HFFc6 (cell line): ENCODE results near the gene UBE2N. TPM values are rescaled to one million over a fixed set of nuclear protein-coding genes. Genes with fewer than 3 reads are reported as not detected.

Experiments used
- DNase-seq: peaks from one replicate; pipeline ENCODE4 v3.0.0-alpha.2; 2018
- H3K27ac Mint-ChIP-seq: 2 replicates; pipeline ENCODE4 v1.8.0; 2020; ENCODE audit warnings: mild to moderate bottlenecking, mixed read lengths
- H3K27me3 Mint-ChIP-seq: 2 replicates; pipeline ENCODE4 v1.8.0; 2021; ENCODE audit warnings: mild to moderate bottlenecking, moderate library complexity, mixed read lengths; ENCODE audit not compliant: insufficient read depth
- H3K36me3 Mint-ChIP-seq: 2 replicates; pipeline ENCODE4 v1.8.0; 2021; ENCODE audit warnings: low read depth, mixed read lengths
- H3K4me1 Mint-ChIP-seq: 2 replicates; pipeline ENCODE4 v1.8.0; 2020; ENCODE audit warnings: low read depth, mixed read lengths
- H3K4me3 Mint-ChIP-seq: 2 replicates; pipeline ENCODE4 v1.8.0; 2020; ENCODE audit warnings: mild to moderate bottlenecking, moderate library complexity, mixed read lengths
- H3K9me3 Mint-ChIP-seq: 2 replicates; pipeline ENCODE4 v1.8.0; 2020; ENCODE audit warnings: mild to moderate bottlenecking, mixed read lengths
- long read RNA-seq: library from polyadenylated mRNA; unstranded; transcript quantifications from one replicate; pipeline ENCODE4 v2.0.0, GENCODE V29; 2019
- total RNA-seq, 6 experiments: library from RNA; stranded (reverse); fragmentation: NEBNext Ultra II Directional; extraction: Animal tissue kit (Norgen Biotek cat#: 25700); gene quantifications; 2 replicates in 1 of 6; 3 replicates in 5 of 6; pipeline ENCODE4 v1.2.3, GENCODE V29; 2021
- TF ChIP-seq, protein P1 (sequence below): fragments of 200-600 bp; sonication (generic); IDR thresholded peaks from 2 replicates; pipeline ENCODE4 v1.5.0; 2021; ENCODE audit warnings: antibody characterized with exemption, mild to moderate bottlenecking

UBE2N gene, protein sequence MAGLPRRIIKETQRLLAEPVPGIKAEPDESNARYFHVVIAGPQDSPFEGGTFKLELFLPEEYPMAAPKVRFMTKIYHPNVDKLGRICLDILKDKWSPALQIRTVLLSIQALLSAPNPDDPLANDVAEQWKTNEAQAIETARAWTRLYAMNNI
- total RNA-seq: 100 to 1,000 TPM; 143 to 168 (median 157) TPM
- long read RNA-seq, full-length matches to known transcripts: 166 of 179 reads
- long read RNA-seq, partial matches to known transcripts: 6 of 179 reads
- long read RNA-seq, other reads (novel, unspliced or antisense): 7 of 179 reads

DNA sequence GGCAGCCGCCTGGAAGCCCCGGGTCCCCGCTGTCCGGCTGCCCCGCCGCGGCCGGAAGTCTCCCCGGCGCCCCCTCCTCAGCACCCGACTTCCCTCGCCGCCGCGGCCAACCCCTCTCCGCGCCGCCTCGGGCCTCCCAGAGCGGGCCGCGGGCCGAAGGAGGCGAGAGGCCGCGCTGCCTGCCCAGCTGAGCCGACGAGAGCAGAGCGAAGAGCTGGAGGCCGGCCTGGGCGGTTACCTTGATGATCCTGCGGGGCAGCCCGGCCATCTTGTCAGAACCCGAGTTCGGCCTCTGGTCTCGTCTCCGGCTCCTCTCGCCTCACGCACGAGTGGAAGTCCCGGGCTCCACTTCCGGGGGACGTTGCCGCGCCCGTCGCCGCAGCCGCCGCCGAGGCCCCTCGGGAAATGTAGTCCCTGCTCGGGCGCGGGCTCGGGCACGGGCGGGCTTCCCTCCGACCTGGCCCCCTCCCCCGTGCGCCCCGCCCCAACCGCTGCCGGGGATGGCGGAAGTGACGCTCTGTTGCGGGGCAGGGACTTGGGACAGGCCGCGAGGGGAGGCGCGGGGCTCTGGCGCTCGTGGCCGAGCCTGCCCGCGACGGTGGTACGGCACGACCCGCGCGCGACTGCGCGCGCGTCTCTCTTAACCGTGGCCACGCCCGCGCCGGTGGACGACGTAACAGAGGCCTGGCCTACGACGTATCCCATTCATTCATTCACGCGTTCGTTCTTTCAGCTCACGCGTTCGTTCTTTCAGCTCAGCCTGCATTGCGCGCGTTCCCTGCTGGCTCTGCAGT is at the start of gene UBE2N:
Gene UBE2N, minus strand, starts transcription at position 331 of the 794 bp plus-strand sequence. Its CDS starts 63 bp downstream, at position 268.
- TF ChIP-seq, protein P1, sequence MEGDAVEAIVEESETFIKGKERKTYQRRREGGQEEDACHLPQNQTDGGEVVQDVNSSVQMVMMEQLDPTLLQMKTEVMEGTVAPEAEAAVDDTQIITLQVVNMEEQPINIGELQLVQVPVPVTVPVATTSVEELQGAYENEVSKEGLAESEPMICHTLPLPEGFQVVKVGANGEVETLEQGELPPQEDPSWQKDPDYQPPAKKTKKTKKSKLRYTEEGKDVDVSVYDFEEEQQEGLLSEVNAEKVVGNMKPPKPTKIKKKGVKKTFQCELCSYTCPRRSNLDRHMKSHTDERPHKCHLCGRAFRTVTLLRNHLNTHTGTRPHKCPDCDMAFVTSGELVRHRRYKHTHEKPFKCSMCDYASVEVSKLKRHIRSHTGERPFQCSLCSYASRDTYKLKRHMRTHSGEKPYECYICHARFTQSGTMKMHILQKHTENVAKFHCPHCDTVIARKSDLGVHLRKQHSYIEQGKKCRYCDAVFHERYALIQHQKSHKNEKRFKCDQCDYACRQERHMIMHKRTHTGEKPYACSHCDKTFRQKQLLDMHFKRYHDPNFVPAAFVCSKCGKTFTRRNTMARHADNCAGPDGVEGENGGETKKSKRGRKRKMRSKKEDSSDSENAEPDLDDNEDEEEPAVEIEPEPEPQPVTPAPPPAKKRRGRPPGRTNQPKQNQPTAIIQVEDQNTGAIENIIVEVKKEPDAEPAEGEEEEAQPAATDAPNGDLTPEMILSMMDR: no peak
- peak; percentile 94 for DNase-seq
- H3K27me3 Mint-ChIP-seq: peaks cover 5% of the 10 kb centered on the region; the same call in 1 of the 2 replicates
- H3K4me3 Mint-ChIP-seq: peak within 1 kb of the TSS; percentile 93
- H3K4me1 Mint-ChIP-seq: peaks cover 51% of the 10 kb centered on the region
- no peaks in the 10 kb centered on the region for H3K9me3 Mint-ChIP-seq
- H3K27ac Mint-ChIP-seq: peak within 1 kb of the TSS; percentile 98
- peaks cover 6% of the 10 kb centered on the region for H3K36me3 Mint-ChIP-seq

DNA sequence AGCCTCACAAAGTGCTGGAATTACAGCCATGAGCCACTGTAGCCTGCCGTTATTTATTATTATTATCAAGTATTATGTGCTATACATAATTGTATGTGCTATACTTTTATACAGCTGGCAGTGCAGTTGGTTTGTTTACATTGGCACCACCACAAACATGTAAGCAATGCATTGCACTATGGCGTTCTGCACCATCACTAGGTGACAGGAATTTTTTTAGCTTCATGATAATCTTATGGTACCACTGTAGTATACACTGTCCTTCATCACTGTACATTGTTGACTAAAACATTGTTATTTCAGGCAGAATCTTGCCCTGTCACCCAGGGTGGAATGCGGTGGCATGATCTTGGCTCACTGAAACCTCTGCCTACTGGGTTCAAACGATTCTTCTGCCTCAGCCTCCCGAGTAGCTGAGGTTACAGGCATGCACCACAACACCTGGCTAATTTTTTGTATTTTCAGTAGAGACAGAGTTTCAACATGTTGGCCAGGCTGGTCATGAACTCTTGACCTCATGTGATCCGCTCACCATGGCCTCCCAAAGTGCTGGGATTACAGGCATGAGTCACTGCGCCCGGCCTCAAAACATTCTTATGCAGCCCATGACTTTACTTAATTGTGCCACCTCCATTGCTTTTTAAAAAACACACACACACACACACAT is 42.7 kb upstream of the UBE2N start:
- peak; percentile 26 for DNase-seq
- Mint-ChIP-seq H3K27me3 (no peaks in the 10 kb centered on the region), H3K9me3 (no peaks in the 10 kb centered on the region), H3K27ac (peak overlapping the region; percentile 81), H3K36me3 (peaks cover 22% of the 10 kb centered on the region), H3K4me3 (no peak overlapping the region), H3K4me1 (peaks cover 7% of the 10 kb centered on the region)
- TF ChIP-seq, protein P1: no peak

DNA sequence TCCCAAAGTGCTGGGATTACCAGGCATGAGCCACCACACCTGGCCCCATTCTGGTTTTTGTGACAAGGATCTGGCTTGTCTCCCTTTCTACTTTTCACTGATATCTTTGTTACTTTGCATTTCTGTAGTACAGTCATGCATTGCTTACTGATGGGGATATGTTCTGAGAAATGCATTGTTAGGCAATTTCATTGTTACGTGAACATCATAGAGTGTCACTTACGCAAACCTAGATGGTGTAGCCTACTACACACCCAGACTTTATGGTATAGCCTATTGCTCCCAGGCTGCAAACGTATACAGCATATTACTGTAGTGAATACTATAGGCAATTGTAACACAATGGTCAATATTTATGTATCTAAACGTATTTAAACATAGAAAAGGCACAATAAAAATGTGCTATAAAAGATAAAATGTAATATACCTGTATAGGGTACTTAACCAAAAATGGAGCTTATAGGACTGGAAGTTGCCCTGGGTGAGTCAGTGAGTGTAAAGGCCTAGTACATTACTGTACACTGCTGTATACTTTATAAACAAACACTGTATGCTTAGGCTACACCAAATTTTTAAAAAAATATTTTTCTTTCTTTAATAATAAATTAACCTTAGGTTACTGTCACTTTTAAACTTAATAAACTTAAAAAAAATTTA is 41.5 kb upstream of the UBE2N start:
- Mint-ChIP-seq H3K36me3 (peaks cover 13% of the 10 kb centered on the region), H3K27ac (no peak overlapping the region), H3K4me3 (no peak overlapping the region), H3K27me3 (no peaks in the 10 kb centered on the region), H3K9me3 (no peaks in the 10 kb centered on the region), H3K4me1 (peaks cover 7% of the 10 kb centered on the region)
- TF ChIP-seq, protein P1: no peak
- no peak for DNase-seq

DNA sequence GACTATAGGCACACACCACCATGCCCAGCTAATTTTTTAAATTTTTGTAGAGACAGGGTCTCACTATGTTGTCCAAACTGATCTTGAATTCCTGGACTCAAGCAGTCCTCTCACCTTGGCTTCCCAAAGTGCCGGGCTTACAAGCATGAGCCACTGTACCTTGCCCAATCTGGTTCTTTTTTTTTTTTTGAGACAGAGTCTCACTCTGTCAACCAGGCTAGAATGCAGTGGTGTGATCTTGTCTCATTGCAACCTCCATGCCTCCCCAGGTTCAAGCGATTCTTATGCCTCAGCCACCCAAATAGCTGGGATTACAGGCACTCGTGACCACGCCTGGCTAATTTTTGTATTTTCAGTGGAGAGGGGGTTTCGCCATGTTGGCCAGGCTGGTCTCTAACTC is 41.0 kb upstream of the UBE2N start:
- H3K27ac Mint-ChIP-seq: no peak overlapping the region
- H3K27me3 Mint-ChIP-seq: no peaks in the 10 kb centered on the region
- TF ChIP-seq, protein P1: no peak
- H3K36me3 Mint-ChIP-seq: peaks cover 13% of the 10 kb centered on the region
- H3K9me3 Mint-ChIP-seq: no peaks in the 10 kb centered on the region
- no peak overlapping the region for H3K4me3 Mint-ChIP-seq
- no peak for DNase-seq
- H3K4me1 Mint-ChIP-seq: peaks cover 7% of the 10 kb centered on the region

DNA sequence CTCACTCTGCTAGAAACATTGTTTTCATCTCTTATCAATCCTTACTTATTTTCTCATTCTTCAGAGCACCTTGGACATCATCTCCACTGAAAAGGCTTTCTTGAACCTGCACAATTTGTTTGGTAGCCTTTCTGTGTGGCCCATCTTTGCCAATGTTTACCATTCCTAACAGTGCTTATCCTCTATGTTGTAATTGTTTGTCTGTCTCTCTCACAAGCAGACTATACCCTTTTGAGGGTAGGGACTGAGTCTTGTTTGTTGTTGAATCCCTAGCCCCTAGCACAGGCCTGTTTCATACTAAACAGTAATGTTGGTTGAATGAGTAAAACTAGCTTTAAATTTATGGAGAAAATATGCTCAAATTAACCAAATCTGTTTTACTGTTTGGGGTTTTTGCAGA is 34.8 kb upstream of the UBE2N start:
- no peaks in the 10 kb centered on the region for H3K4me1 Mint-ChIP-seq
- no peaks in the 10 kb centered on the region for H3K36me3 Mint-ChIP-seq
- no peak for DNase-seq
- no peaks in the 10 kb centered on the region for H3K9me3 Mint-ChIP-seq
- TF ChIP-seq, protein P1: no peak
- H3K27ac Mint-ChIP-seq: no peak overlapping the region
- no peaks in the 10 kb centered on the region; the same call in 1 of the 2 replicates for H3K27me3 Mint-ChIP-seq
- no peak overlapping the region for H3K4me3 Mint-ChIP-seq
